22Rv1 (cell line): Measurements from ENCODE around the gene SPTLC2.

Source experiments
- CTCF ChIP-seq: fragments of 450-650 bp; IDR thresholded peaks from 2 replicates; pipeline ENCODE4 v1.5.1; 2017; ENCODE audit warnings: mild to moderate bottlenecking
- ZFX ChIP-seq: fragments of 450-650 bp; IDR thresholded peaks from 2 replicates; pipeline ENCODE4 v1.6.1; 2017; ENCODE audit warnings: antibody characterized with exemption, borderline replicate concordance

- TF ChIP-seq CTCF = no peak
- TF ChIP-seq ZFX = no peak
Observed at GRCh38 chr14:77648520-77649200, 32.2 kb upstream of the SPTLC2 start.
